Fibroblast of the aortic adventitia (primary cell): ENCODE measurements around the gene ADAMTSL2. TPM values are rescaled to one million over a fixed set of nuclear protein-coding genes. Genes with fewer than 3 reads are reported as not detected.

Experiments used
- DNase-seq: peaks from one replicate; pipeline ENCODE4 v3.0.0-alpha.2; 2010; ENCODE audit warnings: low read depth
- H3K4me3 ChIP-seq: 2 replicates; pipeline ENCODE4 v1.5.1; 2011; ENCODE audit warnings: low read depth, mild to moderate bottlenecking, control low read depth, low read length, moderate library complexity
- CTCF ChIP-seq: IDR thresholded peaks from 2 replicates; pipeline ENCODE4 v1.5.1; 2011; ENCODE audit warnings: mild to moderate bottlenecking, low read length, control low read depth, inconsistent platforms; ENCODE audit not compliant: insufficient read depth
- total RNA-seq: library from RNA; depleted of rRNA; stranded (reverse); fragments of >200 nt; gene quantifications from 2 replicates; pipeline ENCODE4 v1.2.3, GENCODE V29; 2012; ENCODE audit warnings: low replicate concordance

The ADAMTSL2 gene
- total RNA-seq, 1 donor = not detected

DNA sequence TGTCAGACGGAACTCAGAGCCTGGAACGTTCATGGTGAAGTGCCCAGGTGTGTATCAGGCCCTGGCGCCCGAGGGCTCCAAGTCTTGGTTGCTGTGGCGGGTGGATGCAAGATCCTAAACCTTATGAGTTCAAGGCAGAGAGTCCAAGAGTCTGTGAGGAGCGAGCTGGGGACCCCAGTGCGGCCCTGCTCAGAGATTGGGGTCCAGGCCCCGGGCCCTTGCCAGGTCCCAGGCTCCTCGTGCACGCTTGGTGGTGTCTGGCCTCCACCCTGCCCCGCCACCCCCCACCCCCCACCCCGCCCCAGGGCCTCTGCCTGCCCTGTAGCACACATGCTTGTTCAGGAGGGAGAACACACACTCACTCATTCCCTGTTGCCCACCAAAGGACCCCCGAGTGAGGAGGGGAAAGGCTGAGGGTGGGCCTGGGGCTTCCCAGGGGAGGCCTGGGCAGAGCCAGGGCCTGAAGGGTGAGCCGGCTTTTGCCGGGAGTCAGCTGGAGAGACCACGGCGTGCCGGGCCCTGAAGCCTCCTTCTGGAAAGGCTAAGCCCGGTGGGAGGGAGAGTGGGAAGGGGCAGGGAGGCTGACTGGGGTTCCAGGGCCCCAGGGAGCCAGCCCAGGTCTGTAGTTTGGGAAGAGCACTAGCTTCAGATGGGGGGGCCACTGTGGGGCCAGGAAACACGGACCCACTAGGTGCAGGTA lies 37.5 kb downstream of the ADAMTSL2 start:
- TF ChIP-seq CTCF = no peak
- no peak overlapping the region for H3K4me3 ChIP-seq
- no peak for DNase-seq

DNA sequence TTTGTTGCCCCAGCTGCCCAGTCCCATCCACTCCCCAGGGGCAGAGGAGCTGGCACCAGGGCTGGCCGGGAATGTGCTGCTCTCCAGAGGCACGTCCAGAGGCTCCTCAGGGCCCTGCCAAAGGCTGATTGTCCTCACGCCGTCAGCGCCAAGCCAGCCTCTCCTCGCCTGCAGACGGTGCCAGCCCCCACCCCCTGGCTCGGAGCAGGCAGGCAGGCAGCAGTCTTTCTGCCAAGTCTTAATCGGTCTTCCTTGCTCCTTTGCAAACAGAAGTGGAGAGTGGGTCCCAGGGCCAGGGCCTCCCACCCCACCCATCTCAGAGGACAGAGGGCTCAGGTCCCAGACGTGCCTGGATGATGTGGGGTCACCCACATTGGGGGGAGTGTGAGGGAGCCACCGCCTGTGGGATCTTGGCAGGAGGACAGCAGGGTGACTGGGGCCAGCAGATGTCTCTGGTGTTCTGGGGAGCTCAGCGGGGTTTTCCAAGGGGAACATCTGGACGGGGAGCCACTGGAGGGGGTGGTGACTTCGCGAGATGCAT lies 38.4 kb downstream of the ADAMTSL2 start:
- H3K4me3 ChIP-seq = no peak overlapping the region
- no peak for TF ChIP-seq CTCF
- peak; percentile 25 for DNase-seq

DNA sequence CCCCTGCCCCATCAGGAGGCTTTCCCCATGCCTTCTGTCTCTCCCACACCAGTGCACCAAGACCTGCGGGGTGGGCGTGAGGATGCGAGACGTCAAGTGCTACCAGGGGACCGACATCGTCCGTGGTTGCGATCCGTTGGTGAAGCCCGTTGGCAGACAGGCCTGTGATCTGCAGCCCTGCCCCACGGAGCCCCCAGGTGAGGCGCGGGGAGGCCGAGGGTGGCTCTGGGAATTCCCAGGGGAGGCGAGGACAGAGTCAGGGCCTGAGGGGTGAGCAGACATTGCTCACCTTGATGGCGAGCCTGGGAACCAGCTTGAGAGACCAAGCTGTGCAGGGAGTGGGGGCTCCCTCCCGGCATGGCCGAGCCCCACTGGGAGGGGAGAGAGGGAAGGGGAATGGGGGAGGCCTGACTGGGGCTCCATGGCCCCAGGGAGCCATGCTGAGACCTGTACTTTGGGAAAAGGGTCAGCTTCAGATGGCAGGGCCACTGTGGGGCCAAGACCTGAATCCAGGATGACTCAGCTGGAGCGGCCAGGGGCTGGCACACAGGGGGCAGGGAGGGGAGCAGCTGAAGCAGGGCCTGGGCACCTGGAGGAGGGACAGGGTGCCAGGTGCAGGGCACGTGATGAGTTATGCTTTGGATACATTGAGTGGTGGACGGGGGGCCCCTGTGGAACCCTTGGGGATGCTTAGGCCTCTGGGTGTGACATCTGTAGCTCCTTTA lies 39.4 kb downstream of the ADAMTSL2 start:
- H3K4me3 ChIP-seq = no peak overlapping the region
- TF ChIP-seq CTCF = no peak
- DNase-seq = no peak

- H3K4me3 ChIP-seq = no peak overlapping the region
- no peak for DNase-seq
- TF ChIP-seq CTCF = no peak
These were observed 40.3 kb downstream of the ADAMTSL2 start for GRCh38 chr9:133574771-133575170.

DNA sequence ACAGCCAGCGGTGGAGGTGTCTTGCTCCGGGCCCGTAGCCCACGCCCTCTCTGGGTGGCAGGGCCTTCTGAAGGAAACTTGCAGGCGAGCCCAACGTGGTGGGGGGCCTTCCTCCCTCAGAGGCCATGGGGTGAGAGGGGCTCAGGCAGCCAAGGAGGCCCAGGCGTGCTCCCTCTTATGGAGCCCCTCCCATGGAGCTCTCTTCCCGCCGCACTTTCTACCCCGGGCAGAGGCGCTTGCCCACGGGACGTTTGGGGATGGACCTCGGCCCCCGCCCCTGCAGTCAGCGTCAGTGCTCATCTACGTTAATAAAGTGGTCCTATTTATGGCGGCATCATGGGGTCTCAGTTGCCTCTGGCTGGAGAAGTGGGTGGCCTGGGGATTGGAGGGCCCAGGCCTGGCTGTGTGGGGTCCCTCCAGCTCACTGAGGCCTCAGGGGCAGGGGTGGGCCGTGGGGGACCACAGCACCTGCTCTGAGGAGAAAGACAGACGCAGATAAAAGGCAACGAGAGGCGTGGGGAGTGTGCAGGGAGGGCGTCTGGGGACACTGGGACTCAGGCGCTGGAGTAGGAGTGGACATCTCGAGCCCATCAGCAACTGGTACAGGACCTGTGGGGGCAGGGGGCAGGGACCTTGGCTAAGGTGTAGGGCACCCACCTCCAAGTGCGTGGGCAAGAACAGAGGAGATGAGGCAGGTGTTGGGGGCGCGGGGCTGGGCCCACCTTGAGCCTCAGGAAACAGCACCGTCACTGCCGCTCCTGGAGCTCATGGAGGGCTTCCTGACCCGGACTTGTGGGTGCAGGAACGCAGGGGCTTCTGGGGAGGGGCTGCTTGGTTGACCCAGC lies 40.9 kb downstream of the ADAMTSL2 start:
- DNase-seq = no peak
- TF ChIP-seq CTCF = no peak
- no peak overlapping the region for H3K4me3 ChIP-seq

DNA sequence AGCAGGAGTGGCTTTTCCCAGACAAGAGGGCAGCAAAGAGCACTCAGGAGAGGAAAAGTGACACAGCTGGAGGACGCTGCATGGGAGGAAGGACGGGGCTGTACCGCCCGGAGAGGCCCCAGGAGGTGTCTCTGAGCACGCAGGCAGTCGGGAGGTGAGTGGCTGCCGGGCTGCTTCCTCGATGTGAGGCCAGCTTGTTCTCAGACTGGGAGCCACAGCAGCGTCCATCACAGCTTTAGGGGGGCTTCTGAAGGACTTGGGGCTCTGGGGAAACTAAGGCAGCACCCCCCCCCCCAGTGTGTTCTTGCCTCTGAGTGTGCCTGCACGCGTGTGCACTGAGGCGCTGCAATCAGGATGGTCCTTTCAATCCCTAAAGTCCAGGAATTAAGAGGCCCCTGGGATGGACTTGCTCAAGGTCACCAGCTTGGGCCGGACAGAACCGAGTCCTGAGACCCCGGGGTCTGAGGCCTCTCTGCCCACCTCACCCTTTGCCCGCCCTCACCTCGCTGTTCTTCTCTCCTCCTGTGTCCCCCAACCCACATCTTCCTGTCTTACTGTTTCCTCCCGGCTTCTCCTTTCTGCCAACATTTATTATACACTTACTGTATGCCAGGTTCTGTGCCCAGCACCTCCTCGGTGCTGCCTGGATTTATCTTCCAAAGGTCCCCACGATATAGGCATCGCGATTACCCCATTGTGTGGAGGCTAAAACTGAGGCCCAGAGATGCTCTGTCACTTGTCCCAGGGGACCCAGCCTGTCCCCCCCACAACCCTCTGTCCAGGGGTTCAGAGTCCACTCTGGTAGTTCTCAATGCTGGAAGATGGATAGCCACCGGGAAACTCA lies 41.7 kb downstream of the ADAMTSL2 start:
- no peak overlapping the region for H3K4me3 ChIP-seq
- no peak for DNase-seq

More for the DNA sequence above, 41.7 kb downstream of the ADAMTSL2 start:
- no peak for TF ChIP-seq CTCF
